CD4-positive, CD25-positive, alpha-beta regulatory T cell (primary cell): Measurements from ENCODE around the gene PNPLA5. TPM values are rescaled to one million over a fixed set of nuclear protein-coding genes. Genes with fewer than 3 reads are reported as not detected.

Source experiments
- ATAC-seq, 2 donors: fragments of 150-1000 bp; cut with Tn5 transposase; one replicate each; pipeline ENCODE4 v1.10.0; 2021; ENCODE audit warnings: low read depth in 2 of 2, moderate number of reproducible peaks in 2 of 2, moderate library complexity in 1 of 2
- DNase-seq, 3 donors: peaks; one replicate each; pipeline versions ENCODE4 v3.0.0 to v3.0.0-alpha.2; 2012 to 2022; ENCODE audit warnings: mixed read lengths in 1 of 3
- H3K27ac ChIP-seq: one replicate; pipeline ENCODE4 v1.7.0; 2013; ENCODE audit warnings: mild to moderate bottlenecking, low read length; ENCODE audit not compliant: insufficient read depth, poor library complexity, severe bottlenecking
- H3K27me3 ChIP-seq: one replicate; pipeline ENCODE4 v1.7.0; 2013; ENCODE audit warnings: low read length; ENCODE audit not compliant: control insufficient read depth, insufficient read depth
- H3K36me3 ChIP-seq: one replicate; pipeline ENCODE4 v1.7.0; 2013; ENCODE audit warnings: mild to moderate bottlenecking, low read length, moderate library complexity; ENCODE audit not compliant: control insufficient read depth, insufficient read depth
- H3K4me1 ChIP-seq: 2 replicates; pipeline ENCODE4 v1.7.0; 2013; ENCODE audit warnings: mild to moderate bottlenecking, low read length; ENCODE audit not compliant: insufficient read depth, control insufficient read depth, poor library complexity, severe bottlenecking
- H3K4me3 ChIP-seq: one replicate; pipeline ENCODE4 v1.7.0; 2013; ENCODE audit warnings: low read depth, mild to moderate bottlenecking, low read length, moderate library complexity
- H3K9me3 ChIP-seq, 2 experiments: 1 replicate in 1 of 2; 2 replicates in 1 of 2; pipeline ENCODE4 v1.7.0; 2013; ENCODE audit warnings: low read length in 2 of 2, mild to moderate bottlenecking in 1 of 2, moderate library complexity in 1 of 2; ENCODE audit not compliant: control insufficient read depth in 2 of 2
- H3K27ac Mint-ChIP-seq, 3 donors: one replicate each; pipeline ENCODE4 v1.8.0; 2020 to 2022; ENCODE audit warnings: mild to moderate bottlenecking in 3 of 3, mixed read lengths in 3 of 3, moderate library complexity in 2 of 3
- H3K27me3 Mint-ChIP-seq: one replicate; pipeline ENCODE4 v1.8.0; 2022; ENCODE audit warnings: mild to moderate bottlenecking, mixed read lengths
- H3K36me3 Mint-ChIP-seq: one replicate; pipeline ENCODE4 v1.8.0; 2020; ENCODE audit warnings: mixed read lengths
- H3K4me1 Mint-ChIP-seq, 4 donors: one replicate each; pipeline ENCODE4 v1.8.0; 2020 to 2022; ENCODE audit warnings: mixed read lengths in 4 of 4, mild to moderate bottlenecking in 1 of 4
- H3K4me3 Mint-ChIP-seq, 4 donors: one replicate each; pipeline ENCODE4 v1.8.0; 2020 to 2022; ENCODE audit warnings: mild to moderate bottlenecking in 4 of 4, mixed read lengths in 4 of 4, moderate library complexity in 3 of 4
- H3K9me3 Mint-ChIP-seq, 7 donors: one replicate each; pipeline ENCODE4 v1.8.0; 2020 to 2022; ENCODE audit warnings: mixed read lengths in 7 of 7, mild to moderate bottlenecking in 3 of 7, moderate library complexity in 2 of 7
- polyA plus RNA-seq, 4 donors: library from polyadenylated mRNA; unstranded; fragments of 300-500 nt; fragmentation: Illumina TruSeq; gene quantifications; one replicate each; pipeline ENCODE4 v1.2.3, GENCODE V29; 2021
- total RNA-seq: library from RNA; stranded (reverse); gene quantifications from one replicate; pipeline ENCODE4 v1.2.3, GENCODE V29; 2022

The PNPLA5 gene
- total and polyA plus RNA-seq, 5 donors from 2014 or later, result not detected

GRCh38 chr22:43857367-43857766 lies 34.4 kb downstream of the PNPLA5 start:
- Mint-ChIP-seq H3K36me3 (no peaks in the 10 kb centered on the region), H3K9me3 (peaks cover 0 to 8% (median 1%) of the 10 kb centered on the region in 7 donors), H3K27me3 (peaks cover 40% of the 10 kb centered on the region), H3K27ac (peak overlapping the region in 1 of 3 donors; percentile 79), H3K4me1 (no peaks in the 10 kb centered on the region), H3K4me3 (no peak overlapping the region)
- DNase-seq (no peak), ATAC-seq (no peak)
- no peak overlapping the region for H3K4me3 ChIP-seq
- H3K4me1 ChIP-seq, result no peaks in the 10 kb centered on the region
- peaks cover 8% of the 10 kb centered on the region for H3K27me3 ChIP-seq
- peaks cover 0 to 4% of the 10 kb centered on the region in 2 experiments for H3K9me3 ChIP-seq
- no peaks in the 10 kb centered on the region for H3K36me3 ChIP-seq
- no peak overlapping the region for H3K27ac ChIP-seq

- H3K27ac ChIP-seq, result no peak overlapping the region
- H3K36me3 ChIP-seq, result no peaks in the 10 kb centered on the region
- H3K27me3 ChIP-seq, result no peaks in the 10 kb centered on the region
- no peak for ATAC-seq
- H3K9me3 Mint-ChIP-seq, result peaks cover 0 to 8% (median 1%) of the 10 kb centered on the region in 7 donors
- H3K36me3 Mint-ChIP-seq, result no peaks in the 10 kb centered on the region
- no peaks in the 10 kb centered on the region for H3K4me1 Mint-ChIP-seq
- DNase-seq, result no peak
- H3K27ac Mint-ChIP-seq, result no peak overlapping the region
- peaks cover 0 to 4% of the 10 kb centered on the region in 2 experiments for H3K9me3 ChIP-seq
- H3K4me1 ChIP-seq, result no peaks in the 10 kb centered on the region
- H3K4me3 ChIP-seq, result no peak overlapping the region
- no peak overlapping the region for H3K4me3 Mint-ChIP-seq
- H3K27me3 Mint-ChIP-seq, result peaks cover 40% of the 10 kb centered on the region
Measured at GRCh38 chr22:43855431-43855830, 36.4 kb downstream of the PNPLA5 start.

GRCh38 chr22:43854786-43855271 lies 37.0 kb downstream of the PNPLA5 start:
- no peak for DNase-seq
- Mint-ChIP-seq H3K9me3 (peaks cover 0 to 8% (median 1%) of the 10 kb centered on the region in 7 donors), H3K4me1 (no peaks in the 10 kb centered on the region), H3K27ac (no peak overlapping the region), H3K27me3 (peaks cover 40% of the 10 kb centered on the region), H3K4me3 (no peak overlapping the region), H3K36me3 (no peaks in the 10 kb centered on the region)
- Histone ChIP-seq H3K9me3 (peaks cover 0 to 4% of the 10 kb centered on the region in 2 experiments), H3K27ac (no peak overlapping the region), H3K4me3 (no peak overlapping the region), H3K4me1 (no peaks in the 10 kb centered on the region), H3K36me3 (no peaks in the 10 kb centered on the region), H3K27me3 (no peaks in the 10 kb centered on the region)
- no peak for ATAC-seq

- Histone ChIP-seq H3K27ac (no peak overlapping the region), H3K4me1 (no peaks in the 10 kb centered on the region), H3K4me3 (no peak overlapping the region), H3K9me3 (peaks cover 0 to 4% of the 10 kb centered on the region in 2 experiments), H3K27me3 (no peaks in the 10 kb centered on the region), H3K36me3 (no peaks in the 10 kb centered on the region)
- peaks cover 34% of the 10 kb centered on the region for H3K27me3 Mint-ChIP-seq
- DNase-seq (no peak), ATAC-seq (no peak)
- H3K4me1 Mint-ChIP-seq, result peaks cover 0 to 2% (median 0%) of the 10 kb centered on the region in 4 donors
- H3K4me3 Mint-ChIP-seq, result no peak overlapping the region
- peaks cover 0 to 8% (median 1%) of the 10 kb centered on the region in 7 donors for H3K9me3 Mint-ChIP-seq
- H3K27ac Mint-ChIP-seq, result no peak overlapping the region
- no peaks in the 10 kb centered on the region for H3K36me3 Mint-ChIP-seq
Measured at GRCh38 chr22:43854121-43854785, 37.6 kb downstream of the PNPLA5 start.

- Mint-ChIP-seq H3K4me1 (peaks cover 0 to 2% (median 0%) of the 10 kb centered on the region in 4 donors), H3K27me3 (peaks cover 26% of the 10 kb centered on the region), H3K4me3 (no peak overlapping the region), H3K36me3 (no peaks in the 10 kb centered on the region), H3K9me3 (peaks cover 0 to 8% (median 1%) of the 10 kb centered on the region in 7 donors), H3K27ac (no peak overlapping the region)
- Histone ChIP-seq H3K27ac (no peak overlapping the region), H3K9me3 (peaks cover 0 to 4% of the 10 kb centered on the region in 2 experiments), H3K27me3 (no peaks in the 10 kb centered on the region), H3K4me3 (no peak overlapping the region), H3K36me3 (no peaks in the 10 kb centered on the region), H3K4me1 (no peaks in the 10 kb centered on the region)
- DNase-seq, result no peak
- no peak for ATAC-seq
Measured at GRCh38 chr22:43853328-43853931, 38.4 kb downstream of the PNPLA5 start.

- Histone ChIP-seq H3K4me3 (no peak overlapping the region), H3K27me3 (no peaks in the 10 kb centered on the region), H3K9me3 (peaks cover 0 to 4% of the 10 kb centered on the region in 2 experiments), H3K36me3 (no peaks in the 10 kb centered on the region), H3K27ac (no peak overlapping the region), H3K4me1 (no peaks in the 10 kb centered on the region)
- no peak overlapping the region for H3K4me3 Mint-ChIP-seq
- no peak overlapping the region for H3K27ac Mint-ChIP-seq
- H3K27me3 Mint-ChIP-seq, result peaks cover 25% of the 10 kb centered on the region
- peaks cover 0 to 8% (median 1%) of the 10 kb centered on the region in 7 donors for H3K9me3 Mint-ChIP-seq
- ATAC-seq (no peak), DNase-seq (no peak)
- H3K4me1 Mint-ChIP-seq, result peaks cover 0 to 2% (median 0%) of the 10 kb centered on the region in 4 donors
- no peaks in the 10 kb centered on the region for H3K36me3 Mint-ChIP-seq
Measured at GRCh38 chr22:43852573-43853327, 39.1 kb downstream of the PNPLA5 start.

GRCh38 chr22:43851979-43852307 lies 39.9 kb downstream of the PNPLA5 start:
- H3K27ac ChIP-seq, result no peak overlapping the region
- H3K36me3 ChIP-seq, result no peaks in the 10 kb centered on the region
- Mint-ChIP-seq H3K4me1 (peaks cover 0 to 2% (median 0%) of the 10 kb centered on the region in 4 donors), H3K4me3 (no peak overlapping the region), H3K27ac (no peak overlapping the region), H3K36me3 (no peaks in the 10 kb centered on the region), H3K27me3 (peaks cover 22% of the 10 kb centered on the region), H3K9me3 (peaks cover 0 to 7% (median under 1%) of the 10 kb centered on the region in 7 donors)
- no peaks in the 10 kb centered on the region for H3K9me3 ChIP-seq
- no peak for DNase-seq
- no peaks in the 10 kb centered on the region for H3K4me1 ChIP-seq
- ATAC-seq, result no peak
- H3K4me3 ChIP-seq, result no peak overlapping the region
- no peaks in the 10 kb centered on the region for H3K27me3 ChIP-seq
